T-cell (primary cell): Measurements from ENCODE around the gene TM9SF3. TPM values are rescaled to one million over a fixed set of nuclear protein-coding genes. Genes with fewer than 3 reads are reported as not detected.

Source experiments
- ATAC-seq, 4 experiments: fragments of 200-7000 bp in 3 of 4; fragments of 150-1000 bp in 1 of 4; cut with Tn5 transposase; replicated peaks in 1 of 4; 1 replicate in 3 of 4; 2 replicates in 1 of 4; pipeline ENCODE4 v1.10.0; 2021; ENCODE audit warnings: moderate library complexity in 3 of 4, mild to moderate bottlenecking in 2 of 4, moderate number of reproducible peaks in 1 of 4
- CTCF ChIA-PET, 2 donors: fragments of 300-600 bp; sonication (Branson Sonifier 250); formaldehyde crosslinking; loops; one replicate each; lab custom pipeline; 2022; ENCODE audit warnings: antibody characterized with exemption in 2 of 2; lab: Charles Lee
- POLR2A ChIA-PET, 2 donors: fragments of 300-600 bp; sonication (Branson Sonifier 250); formaldehyde crosslinking; loops; one replicate each; lab custom pipeline; 2022; ENCODE audit warnings: antibody characterized with exemption in 2 of 2; lab: Charles Lee
- DNase-seq, 35 experiments: peaks; one replicate each; pipeline versions ENCODE4 v3.0.0 to v3.0.0-alpha.2; 2013 to 2023
- H3K27ac ChIP-seq: one replicate; pipeline ENCODE4 v1.5.1; 2013; ENCODE audit warnings: low read length
- H3K27me3 ChIP-seq, 2 experiments: replicated peaks in 1 of 2; 1 replicate in 1 of 2; 2 replicates in 1 of 2; pipeline versions ENCODE4 v1.6.1 to v1.7.0; 2013; ENCODE audit warnings: low read length in 1 of 2, mixed read lengths in 1 of 2; ENCODE audit not compliant: control insufficient read depth in 2 of 2, insufficient read depth in 2 of 2; ENCODE audit errors: extremely low read depth in 1 of 2
- H3K36me3 ChIP-seq, 2 donors: 1 replicate in 1 of 2; 2 replicates in 1 of 2; pipeline versions ENCODE4 v1.6.1 to v1.7.0; 2013; ENCODE audit warnings: low read length in 1 of 2; ENCODE audit not compliant: control insufficient read depth in 2 of 2, insufficient read depth in 1 of 2; ENCODE audit errors: extremely low read depth in 1 of 2
- H3K4me1 ChIP-seq, 2 experiments: 1 replicate in 1 of 2; 2 replicates in 1 of 2; pipeline versions ENCODE4 v1.6.1 to v1.7.0; 2013; ENCODE audit warnings: low read length in 2 of 2, mixed read lengths in 1 of 2; ENCODE audit not compliant: insufficient read depth in 2 of 2, control insufficient read depth in 1 of 2; ENCODE audit errors: extremely low read depth in 1 of 2
- H3K4me3 ChIP-seq, 2 donors: 1 replicate in 1 of 2; 2 replicates in 1 of 2; pipeline versions ENCODE4 v1.5.1 to v1.7.0; 2013; ENCODE audit warnings: mild to moderate bottlenecking in 2 of 2, low read length in 1 of 2, moderate library complexity in 1 of 2; ENCODE audit not compliant: control insufficient read depth in 1 of 2; ENCODE audit errors: extremely low read depth in 1 of 2
- H3K9me3 ChIP-seq: 2 replicates; pipeline ENCODE4 v1.7.0; 2013
- H3K27ac Mint-ChIP-seq, 2 donors: one replicate each; pipeline ENCODE4 v1.8.0; 2020 to 2021; ENCODE audit warnings: mild to moderate bottlenecking in 2 of 2, mixed read lengths in 2 of 2
- H3K27me3 Mint-ChIP-seq, 2 donors: one replicate each; pipeline ENCODE4 v1.8.0; 2021 to 2022; ENCODE audit warnings: mixed read lengths in 2 of 2
- H3K36me3 Mint-ChIP-seq: one replicate; pipeline ENCODE4 v1.8.0; 2021; ENCODE audit warnings: mixed read lengths
- H3K4me1 Mint-ChIP-seq, 3 donors: one replicate each; pipeline ENCODE4 v1.8.0; 2020 to 2022; ENCODE audit warnings: mixed read lengths in 3 of 3, mild to moderate bottlenecking in 1 of 3
- H3K4me3 Mint-ChIP-seq, 3 donors: one replicate each; pipeline ENCODE4 v1.8.0; 2020 to 2022; ENCODE audit warnings: mild to moderate bottlenecking in 3 of 3, mixed read lengths in 3 of 3, moderate library complexity in 3 of 3
- H3K9me3 Mint-ChIP-seq, 3 donors: one replicate each; pipeline ENCODE4 v1.8.0; 2020 to 2022; ENCODE audit warnings: mixed read lengths in 3 of 3
- WGBS: methylation state at CpG from one replicate; pipeline ENCODE4 v1.1.5; 2013; ENCODE audit warnings: missing lambda C conversion rate; ENCODE audit not compliant: insufficient coverage; 5-methylcytosine and 5-hydroxymethylcytosine counted together
- total RNA-seq, 35 experiments: library from RNA in 6 of 35; stranded (reverse) in 6 of 35; fragments of 120-200 nt in 1 of 35; gene quantifications; one replicate each; pipeline versions ENCODE4 v1.2.1 to v1.2.4 and lab custom pipeline; 2013 to 2026

The TM9SF3 gene
- total RNA-seq, 5 donors from 2014 or later (not counting 1 experiment from before 2014, with no cell fraction given): 72.1 to 95.7 (median 80.5) TPM

DNA sequence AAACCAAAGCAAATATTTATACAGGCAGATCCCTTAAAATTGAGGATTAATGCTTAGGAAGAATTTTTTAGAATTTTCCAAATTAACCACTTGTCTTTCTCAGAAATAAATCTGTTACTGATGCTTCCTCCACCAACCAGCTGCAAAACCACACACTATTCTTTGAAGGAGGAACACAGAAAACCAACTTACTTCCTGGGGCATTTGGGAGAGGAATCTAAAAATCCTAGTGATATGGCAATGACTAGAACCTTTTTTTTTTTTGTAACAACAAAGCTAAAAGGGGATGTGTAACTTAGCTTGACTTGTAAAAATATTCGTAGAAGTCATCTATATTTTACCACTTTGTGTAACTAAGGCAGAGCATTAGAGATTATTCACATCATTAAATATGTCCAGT, 5.1 kb upstream of the TM9SF3 start:
- Histone ChIP-seq H3K27me3 (no peaks in the 10 kb centered on the region), H3K4me3 (no peak overlapping the region), H3K36me3 (no peaks in the 10 kb centered on the region), H3K9me3 (no peaks in the 10 kb centered on the region), H3K4me1 (peaks cover 7 to 22% of the 10 kb centered on the region in 2 experiments), H3K27ac (no peak overlapping the region)
- Mint-ChIP-seq H3K4me1 (peaks cover 9 to 12% (median 11%) of the 10 kb centered on the region in 3 donors), H3K27ac (no peak overlapping the region), H3K4me3 (no peak overlapping the region), H3K9me3 (no peaks in the 10 kb centered on the region), H3K36me3 (peaks cover 7% of the 10 kb centered on the region), H3K27me3 (peaks cover 0 to 3% of the 10 kb centered on the region in 2 donors)
- POLR2A ChIA-PET: interaction anchor here in 1 of 2 donors (1.2 kb wide), 1 partner anchor 26 kb away, joined by 5 read pairs; no protein-coding TSS in a partner anchor
- DNase-seq: no peak
- CTCF ChIA-PET: interaction anchor here in 1 of 2 donors (0.7 kb wide), 1 partner anchor 444 kb away, joined by 3 read pairs; no protein-coding TSS in a partner anchor
- no CpG with 5 or more reads among the region's 1 CpG for WGBS
- no peak for ATAC-seq

DNA sequence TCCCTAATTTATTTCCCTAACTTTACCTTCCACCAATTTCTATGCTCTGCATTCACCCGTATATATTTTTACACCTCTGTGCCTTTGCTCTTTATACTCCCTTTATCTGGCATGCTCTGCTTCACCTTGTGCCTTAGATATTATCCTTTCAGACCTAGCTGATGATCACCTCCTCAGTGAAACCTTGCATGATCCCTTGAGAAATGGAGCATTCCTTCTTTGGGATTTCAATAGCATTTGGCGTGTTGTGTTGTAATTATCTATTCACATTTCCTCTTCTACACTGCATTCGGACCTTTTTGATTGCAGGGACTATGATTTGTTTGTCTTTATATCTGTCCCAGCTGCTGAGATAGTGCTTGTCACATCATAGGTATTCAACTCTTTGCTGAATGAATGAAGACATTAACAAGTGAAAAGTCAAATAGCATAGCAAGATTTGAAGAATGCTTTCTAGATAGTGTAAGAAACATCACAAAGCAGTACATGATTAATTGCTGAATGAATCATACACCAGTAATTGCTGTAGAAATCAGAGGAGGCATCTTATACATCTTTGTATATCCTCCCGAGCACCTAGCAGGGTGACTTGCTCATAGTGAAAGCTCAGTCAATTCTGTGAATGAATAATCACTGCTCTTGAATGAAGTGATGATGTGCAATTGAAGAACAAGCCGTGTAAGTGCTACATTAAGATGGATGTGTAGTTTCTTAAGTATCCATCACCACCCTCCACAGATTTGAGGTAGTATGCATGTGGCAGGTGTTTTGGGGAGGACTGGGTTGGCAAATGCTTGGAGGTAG, 2.0 kb upstream of the TM9SF3 start:
- H3K27ac ChIP-seq: peak overlapping the region; percentile 96
- no peaks in the 10 kb centered on the region for H3K36me3 ChIP-seq
- H3K27me3 ChIP-seq: no peaks in the 10 kb centered on the region
- H3K4me3 ChIP-seq: no peak overlapping the region
- H3K4me3 Mint-ChIP-seq: no peak overlapping the region
- no peak for DNase-seq
- POLR2A ChIA-PET: no interaction called here
- H3K4me1 ChIP-seq: peaks cover 16 to 37% of the 10 kb centered on the region in 2 experiments
- no peak overlapping the region for H3K27ac Mint-ChIP-seq
- 88% methylated on average over 1 of the region's 5 CpGs for WGBS
- H3K36me3 Mint-ChIP-seq: no peaks in the 10 kb centered on the region
- peaks cover 25 to 30% (median 27%) of the 10 kb centered on the region in 3 donors for H3K4me1 Mint-ChIP-seq
- CTCF ChIA-PET: no interaction called here
- H3K27me3 Mint-ChIP-seq: peaks cover 0 to 3% of the 10 kb centered on the region in 2 donors
- no peaks in the 10 kb centered on the region for H3K9me3 ChIP-seq
- ATAC-seq: no peak
- H3K9me3 Mint-ChIP-seq: no peaks in the 10 kb centered on the region

DNA sequence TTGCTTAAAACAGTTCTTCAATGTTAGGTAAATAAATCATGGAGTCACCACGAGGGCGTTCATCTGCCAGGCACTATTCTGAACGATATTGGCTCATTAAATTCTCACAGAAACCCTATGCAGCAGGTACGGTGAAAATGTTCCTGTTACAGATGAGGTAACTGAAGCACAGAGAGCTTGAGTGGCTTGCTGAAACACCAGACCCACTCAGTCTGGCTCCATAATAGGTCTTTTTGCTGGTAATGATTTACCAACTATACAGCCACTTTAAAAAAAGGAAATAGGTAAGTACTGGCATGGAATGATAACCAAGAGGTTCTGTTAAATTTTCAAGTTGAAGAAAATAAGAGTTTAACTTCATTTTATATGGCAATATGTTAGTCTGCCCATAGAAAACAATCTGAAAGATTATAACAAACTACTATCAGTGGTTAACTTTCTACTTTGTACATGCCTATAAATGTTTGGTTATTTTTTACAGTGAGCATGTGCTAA, 1.3 kb upstream of the TM9SF3 start:
- Mint-ChIP-seq H3K27me3 (peaks cover 0 to 3% of the 10 kb centered on the region in 2 donors), H3K27ac (no peak overlapping the region), H3K4me1 (peaks cover 32 to 37% (median 35%) of the 10 kb centered on the region in 3 donors), H3K4me3 (no peak overlapping the region), H3K9me3 (no peaks in the 10 kb centered on the region), H3K36me3 (no peaks in the 10 kb centered on the region)
- ChIA-PET POLR2A (interaction anchor here (0.5 to 0.6 kb wide), 2 partner anchors 38 to 894 kb away, joined by 3 to 5 read pairs; no protein-coding TSS in a partner anchor), CTCF (no interaction called here)
- peak in 1 of 35 experiments; percentile 6 for DNase-seq
- ATAC-seq: no peak
- Histone ChIP-seq H3K4me1 (peaks cover 23 to 39% of the 10 kb centered on the region in 2 experiments), H3K9me3 (no peaks in the 10 kb centered on the region), H3K4me3 (peak overlapping the region in 1 of 2 donors; percentile 61), H3K36me3 (no peaks in the 10 kb centered on the region), H3K27me3 (no peaks in the 10 kb centered on the region), H3K27ac (peak overlapping the region; percentile 96)
- WGBS: no CpG with 5 or more reads among the region's 4 CpGs

DNA sequence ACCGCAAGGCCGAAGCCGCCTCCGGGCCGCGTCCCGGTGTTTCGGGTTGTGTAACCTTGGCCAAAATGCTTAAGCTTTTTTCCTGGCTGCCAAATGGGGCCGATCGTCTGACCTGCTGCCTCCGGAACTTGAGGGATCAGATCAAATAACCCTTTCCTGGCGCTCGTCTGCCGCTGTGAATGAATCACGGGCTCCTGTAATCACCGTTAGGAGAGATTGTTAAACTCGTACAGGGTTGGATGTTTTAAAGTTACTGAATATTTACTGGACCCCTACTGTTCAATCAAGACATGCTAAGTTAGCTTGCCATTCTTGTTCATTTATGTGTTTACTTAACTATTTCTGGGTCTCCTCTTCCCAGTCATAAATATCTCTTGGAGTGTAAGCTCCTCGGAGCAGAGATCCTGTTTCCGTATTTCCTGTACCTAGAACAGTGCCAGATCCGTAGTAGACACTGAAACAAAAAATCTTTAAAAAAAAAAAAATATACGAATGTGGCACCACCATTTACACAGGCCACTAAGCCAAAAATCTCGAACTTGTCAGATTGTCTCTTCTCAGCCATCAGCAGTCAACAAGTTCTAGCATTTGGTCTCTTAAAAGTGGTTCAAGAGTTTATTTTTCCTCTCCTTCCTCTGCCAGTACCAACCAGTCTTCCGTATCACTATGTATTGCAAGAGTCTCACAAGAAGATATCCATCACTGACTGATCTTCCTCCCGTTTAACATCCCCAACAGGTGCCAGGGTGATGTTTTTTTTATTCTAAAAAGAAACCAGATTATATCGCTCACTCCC, 650 bp upstream of the TM9SF3 start:
- ATAC-seq (peak; percentile 35 to 43 (median 42)), DNase-seq (peak in 11 of 35 experiments; percentile 10 to 62 (median 25))
- peaks cover 38 to 43% (median 41%) of the 10 kb centered on the region in 3 donors for H3K4me1 Mint-ChIP-seq
- 0% methylated on average over 14 of the region's 25 CpGs for WGBS
- ChIA-PET POLR2A (interaction anchor here (0.5 to 0.7 kb wide), 4 partner anchors 38 to 1021 kb away, joined by 3 to 5 read pairs (median 3); no protein-coding TSS in a partner anchor), CTCF (interaction anchor here in 1 of 2 donors (0.7 kb wide), 1 partner anchor 53 kb away, joined by 4 read pairs; no protein-coding TSS in a partner anchor)
- H3K27me3 Mint-ChIP-seq: peaks cover 0 to 3% of the 10 kb centered on the region in 2 donors
- no peaks in the 10 kb centered on the region for H3K9me3 ChIP-seq
- H3K9me3 Mint-ChIP-seq: no peaks in the 10 kb centered on the region
- no peaks in the 10 kb centered on the region for H3K36me3 ChIP-seq
- peak overlapping the region; percentile 96 for H3K27ac ChIP-seq
- H3K4me3 Mint-ChIP-seq: no peak overlapping the region
- no peaks in the 10 kb centered on the region for H3K27me3 ChIP-seq
- H3K36me3 Mint-ChIP-seq: no peaks in the 10 kb centered on the region
- peaks cover 26 to 41% of the 10 kb centered on the region in 2 experiments for H3K4me1 ChIP-seq
- H3K4me3 ChIP-seq: peak overlapping the region; percentile 61 to 67
- H3K27ac Mint-ChIP-seq: no peak overlapping the region

DNA sequence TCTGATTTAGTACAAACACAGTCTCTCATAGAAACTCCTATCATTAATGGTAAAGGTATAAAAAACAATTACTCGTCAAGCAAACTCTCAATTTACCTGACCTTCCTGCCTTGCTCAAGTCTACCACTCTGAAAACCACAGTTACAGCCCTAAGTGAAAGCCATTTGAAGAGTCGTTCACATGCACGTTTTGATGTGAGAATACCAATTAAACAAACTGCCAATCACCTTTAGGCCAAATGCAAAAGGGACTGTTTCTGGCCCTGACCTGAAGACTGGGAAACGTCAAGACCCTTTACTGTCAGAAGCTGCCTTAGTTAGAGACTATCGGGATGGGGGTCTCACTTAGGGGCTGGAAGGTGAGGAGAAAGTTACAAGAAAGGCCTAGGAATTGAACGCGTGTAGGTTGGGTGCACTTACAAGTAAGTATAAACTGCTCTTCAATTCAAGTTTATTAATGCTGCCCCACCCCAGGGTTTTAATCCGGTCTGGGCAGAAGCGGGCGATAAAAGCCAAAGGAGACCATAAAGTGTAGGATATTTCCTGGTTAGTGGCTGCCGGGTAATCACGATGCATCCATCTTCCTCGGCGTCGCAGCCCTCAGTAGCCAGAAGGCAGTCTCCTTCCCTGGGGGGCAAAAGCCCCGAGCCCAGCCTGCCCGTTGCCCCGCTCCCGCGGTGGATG, 935 bp downstream of the TM9SF3 start:
- DNase-seq: peak in 22 of 35 experiments; percentile 1 to 64 (median 14)
- no peaks in the 10 kb centered on the region for H3K36me3 ChIP-seq
- ATAC-seq: peak; percentile 3 to 7 (median 5)
- 2% methylated on average over 10 of the region's 20 CpGs for WGBS
- Mint-ChIP-seq H3K4me1 (peaks cover 45 to 51% (median 46%) of the 10 kb centered on the region in 3 donors), H3K9me3 (no peaks in the 10 kb centered on the region), H3K4me3 (peak overlapping the region in 2 of 3 donors; percentile 78 to 93), H3K36me3 (no peaks in the 10 kb centered on the region), H3K27ac (peak overlapping the region; percentile 76 to 92), H3K27me3 (no peaks in the 10 kb centered on the region)
- H3K27ac ChIP-seq: peak overlapping the region; percentile 77
- ChIA-PET CTCF (interaction anchor here in 1 of 2 donors (0.5 kb wide), 1 partner anchor 36 kb away, joined by 3 read pairs; no protein-coding TSS in a partner anchor), POLR2A (interaction anchor here in 1 of 2 donors (0.6 kb wide), 1 partner anchor 59 kb away, joined by 4 read pairs; no protein-coding TSS in a partner anchor)
- peaks cover 26 to 39% of the 10 kb centered on the region in 2 experiments for H3K4me1 ChIP-seq
- peak overlapping the region; percentile 64 to 87 for H3K4me3 ChIP-seq
- H3K27me3 ChIP-seq: no peaks in the 10 kb centered on the region
- no peaks in the 10 kb centered on the region for H3K9me3 ChIP-seq
